Peyer's patch (tissue), 4 donors: ENCODE data around the gene CDC42EP5.

Experiments used
- CTCF ChIP-seq, 6 experiments: fragments of 450-650 bp in 4 of 6; fragments of 200-600 bp in 2 of 6; sonication (generic) in 1 of 6; IDR thresholded peaks; one replicate each; pipeline ENCODE4 v1.5.1; 2017 to 2019; ENCODE audit warnings: antibody characterized with exemption in 6 of 6, mild to moderate bottlenecking in 3 of 6, moderate library complexity in 1 of 6
- POLR2A ChIP-seq, 2 donors: fragments of 450-650 bp; IDR thresholded peaks; one replicate each; pipeline ENCODE4 v1.5.1; 2017; ENCODE audit warnings: antibody characterized with exemption in 2 of 2, mild to moderate bottlenecking in 2 of 2, moderate library complexity in 2 of 2

DNA sequence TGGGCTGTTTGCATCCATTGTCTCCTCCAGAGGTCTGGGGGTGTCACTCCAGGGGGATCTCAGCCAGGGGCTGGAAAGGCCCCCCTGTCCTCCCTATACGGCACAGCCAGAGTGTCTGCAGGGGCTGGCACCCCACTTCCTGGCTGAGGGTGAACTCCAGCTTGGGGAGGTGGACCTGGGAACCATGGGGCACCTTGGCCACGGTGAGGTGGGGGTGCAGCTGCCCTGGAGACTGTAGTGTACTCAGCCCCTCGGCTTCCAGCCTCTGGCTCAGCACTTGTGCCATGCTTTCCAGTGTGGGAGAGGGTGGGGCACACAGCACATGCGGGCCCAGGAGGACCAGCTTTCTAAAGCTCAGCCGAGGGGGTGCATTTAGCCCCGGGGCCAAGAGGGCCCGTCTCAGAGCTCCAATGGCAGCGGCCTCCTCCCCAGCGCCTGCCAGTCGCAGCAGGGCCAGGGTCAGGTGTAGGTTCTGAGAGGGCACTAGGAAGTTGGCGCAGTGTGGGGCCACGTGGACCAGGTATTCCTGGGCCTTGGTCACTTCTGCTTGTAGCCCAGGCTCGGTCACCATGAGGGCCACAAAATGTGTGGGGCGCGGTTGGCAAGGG is 10.9 kb downstream of the CDC42EP5 start:
- TF ChIP-seq CTCF (IDR thresholded peaks at IDR 0.05) (no peak), POLR2A (IDR thresholded peaks at IDR 0.05) (no peak)
